K562 (cell line): Measurements from ENCODE around the gene MEF2B. TPM values are rescaled to one million over a fixed set of nuclear protein-coding genes. Genes with fewer than 3 reads are reported as not detected.

Source experiments
- BCOR ChIP-seq: fragments of 450-650 bp; IDR thresholded peaks from 2 replicates; pipeline ENCODE4 v1.6.1; 2016
- BRD9 ChIP-seq: fragments of 450-650 bp; IDR thresholded peaks from 2 replicates; pipeline ENCODE4 v1.6.1; 2018; ENCODE audit warnings: low read depth; ENCODE audit not compliant: partially characterized antibody
- CREM ChIP-seq: IDR thresholded peaks from 2 replicates; pipeline ENCODE4 v1.6.1; 2014; ENCODE audit warnings: antibody characterized with exemption, low read depth
- ESRRA ChIP-seq: fragments of 450-650 bp; IDR thresholded peaks from 2 replicates; pipeline ENCODE4 v1.6.1; 2014; ENCODE audit warnings: low read depth, mild to moderate bottlenecking, moderate library complexity, borderline replicate concordance
- EWSR1 ChIP-seq: fragments of 450-650 bp; IDR thresholded peaks from 2 replicates; pipeline ENCODE4 v1.6.1; 2018; ENCODE audit warnings: borderline replicate concordance, mild to moderate bottlenecking, low read depth, moderate library complexity; ENCODE audit not compliant: partially characterized antibody
- HIVEP1 ChIP-seq: fragments of 250-450 bp; sonication (Bioruptor Pico); IDR thresholded peaks from 2 replicates; pipeline ENCODE4 v1.4.0; 2020; ENCODE audit warnings: mild to moderate bottlenecking
- NFYB ChIP-seq: IDR thresholded peaks from 2 replicates; pipeline ENCODE4 v1.6.1; 2011; ENCODE audit warnings: mild to moderate bottlenecking, moderate library complexity; ENCODE audit not compliant: insufficient read length; ENCODE audit errors: extremely low read depth
- PCBP1 ChIP-seq: fragments of 200-400 bp; formaldehyde crosslinking; IDR thresholded peaks from 2 replicates; pipeline ENCODE4 v1.6.1; 2018; ENCODE audit warnings: mild to moderate bottlenecking, low read depth, low read length; ENCODE audit not compliant: poor library complexity, severe bottlenecking
- RBM25 ChIP-seq: fragments of 200-400 bp; formaldehyde crosslinking; IDR thresholded peaks from 2 replicates; pipeline ENCODE4 v1.6.1; 2018; ENCODE audit warnings: low read length, low read depth, moderate library complexity; ENCODE audit not compliant: severe bottlenecking
- STAG1 ChIP-seq: sonication (generic); formaldehyde crosslinking; IDR thresholded peaks from 2 replicates; pipeline ENCODE4 v1.5.0; 2020; ENCODE audit warnings: missing genetic modification reagents, borderline replicate concordance
- ZSCAN29 ChIP-seq: fragments of 450-650 bp; IDR thresholded peaks from 2 replicates; pipeline ENCODE4 v1.6.1; 2017
- ZZZ3 ChIP-seq: fragments of 450-650 bp; IDR thresholded peaks from 2 replicates; pipeline ENCODE4 v1.6.1; 2016; ENCODE audit warnings: antibody characterized with exemption, mild to moderate bottlenecking, moderate library complexity
- polyA plus RNA-seq, 8 experiments: library from polyadenylated mRNA; depleted of rRNA in 4 of 8; stranded (reverse) in 5 of 8; unstranded in 3 of 8; fragments of >200 nt; fragmentation: Nextera tagmentation in 2 of 8; fragmentation: Illumina TruSeq in 1 of 8; extraction: Ambion mirVana in 2 of 8; extraction: Trizol in 1 of 8; gene quantifications; 2 replicates each; pipeline versions ENCODE4 v1.2.1 to v1.2.3, GENCODE V29; 2011 to 2014; ENCODE audit warnings: inconsistent platforms in 1 of 8, missing spikeins in 1 of 8
- total RNA-seq, 7 experiments: library from RNA; depleted of rRNA in 6 of 7; stranded (reverse); fragments of >200 nt in 6 of 7; fragmentation: Illumina TruSeq in 2 of 7; extraction: Trizol in 2 of 7; gene quantifications; 2 replicates each; pipeline versions ENCODE4 v1.2.1 to v1.2.3, GENCODE V29; 2011 to 2021; ENCODE audit warnings: low replicate concordance in 1 of 7
- TF ChIP-seq, protein P1 (sequence below): fragments of 250-450 bp; sonication (Bioruptor Pico); IDR thresholded peaks from 2 replicates; pipeline ENCODE4 v1.5.1; 2021; ENCODE audit warnings: mild to moderate bottlenecking
- TF ChIP-seq, protein P2 (sequence below): fragments of 450-650 bp; formaldehyde crosslinking; IDR thresholded peaks from 2 replicates; pipeline ENCODE4 v1.4.0; 2020; ENCODE audit warnings: mild to moderate bottlenecking
- TF ChIP-seq, protein P3 (sequence below): fragments of 450-650 bp; IDR thresholded peaks from 2 replicates; pipeline ENCODE4 v1.6.1; 2016

The MEF2B gene
- total and polyA plus RNA-seq, 9 of the 15 experiments (the other 6 are each of a cell fraction or from before 2014, with no cell fraction given): 0.14 to 1.9 (median 0.71) TPM; not detected in 3

GRCh38 chr19:19211499-19212420, 41.7 kb upstream of the MEF2B start, which contains the start of gene NCAN (continued):
- TF ChIP-seq, protein P1, sequence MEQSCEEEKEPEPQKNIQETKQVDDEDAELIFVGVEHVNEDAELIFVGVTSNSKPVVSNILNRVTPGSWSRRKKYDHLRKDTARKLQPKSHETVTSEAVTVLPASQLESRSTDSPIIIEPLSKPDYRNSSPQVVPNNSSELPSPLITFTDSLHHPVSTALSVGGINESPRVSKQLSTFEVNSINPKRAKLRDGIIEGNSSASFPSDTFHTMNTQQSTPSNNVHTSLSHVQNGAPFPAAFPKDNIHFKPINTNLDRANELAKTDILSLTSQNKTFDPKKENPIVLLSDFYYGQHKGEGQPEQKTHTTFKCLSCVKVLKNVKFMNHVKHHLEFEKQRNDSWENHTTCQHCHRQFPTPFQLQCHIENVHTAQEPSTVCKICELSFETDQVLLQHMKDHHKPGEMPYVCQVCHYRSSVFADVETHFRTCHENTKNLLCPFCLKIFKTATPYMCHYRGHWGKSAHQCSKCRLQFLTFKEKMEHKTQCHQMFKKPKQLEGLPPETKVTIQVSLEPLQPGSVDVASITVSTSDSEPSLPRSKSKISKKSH (CRISPR knock-in tag): no peak
- TF ChIP-seq, protein P2, sequence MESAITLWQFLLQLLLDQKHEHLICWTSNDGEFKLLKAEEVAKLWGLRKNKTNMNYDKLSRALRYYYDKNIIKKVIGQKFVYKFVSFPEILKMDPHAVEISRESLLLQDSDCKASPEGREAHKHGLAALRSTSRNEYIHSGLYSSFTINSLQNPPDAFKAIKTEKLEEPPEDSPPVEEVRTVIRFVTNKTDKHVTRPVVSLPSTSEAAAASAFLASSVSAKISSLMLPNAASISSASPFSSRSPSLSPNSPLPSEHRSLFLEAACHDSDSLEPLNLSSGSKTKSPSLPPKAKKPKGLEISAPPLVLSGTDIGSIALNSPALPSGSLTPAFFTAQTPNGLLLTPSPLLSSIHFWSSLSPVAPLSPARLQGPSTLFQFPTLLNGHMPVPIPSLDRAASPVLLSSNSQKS (CRISPR knock-in tag): no peak
- TF ChIP-seq PCBP1 (peak; percentile 51), STAG1 (CRISPR knock-in tag) (no peak), HIVEP1 (CRISPR knock-in tag) (no peak), NFYB (no peak), CREM (no peak), ZZZ3 (no peak), ZSCAN29 (no peak), BCOR (peak; percentile 74; the same call in 1 of the 2 replicates), RBM25 (peak; percentile 66), BRD9 (no peak), ESRRA (peak; percentile 85), EWSR1 (no peak)
- TF ChIP-seq, protein P3, sequence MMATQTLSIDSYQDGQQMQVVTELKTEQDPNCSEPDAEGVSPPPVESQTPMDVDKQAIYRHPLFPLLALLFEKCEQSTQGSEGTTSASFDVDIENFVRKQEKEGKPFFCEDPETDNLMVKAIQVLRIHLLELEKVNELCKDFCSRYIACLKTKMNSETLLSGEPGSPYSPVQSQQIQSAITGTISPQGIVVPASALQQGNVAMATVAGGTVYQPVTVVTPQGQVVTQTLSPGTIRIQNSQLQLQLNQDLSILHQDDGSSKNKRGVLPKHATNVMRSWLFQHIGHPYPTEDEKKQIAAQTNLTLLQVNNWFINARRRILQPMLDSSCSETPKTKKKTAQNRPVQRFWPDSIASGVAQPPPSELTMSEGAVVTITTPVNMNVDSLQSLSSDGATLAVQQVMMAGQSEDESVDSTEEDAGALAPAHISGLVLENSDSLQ: no peak
